Stimulated activated CD8-positive, alpha-beta memory T cell treated with anti-CD3 and anti-CD28 coated beads, Interleukin-7, amount 100 ng/mL, for 24 hours (primary cell): ENCODE results near the gene ZBTB4.

ENCODE experiments used
- DNase-seq: peaks from one replicate; pipeline ENCODE4 v3.0.0-alpha.2; 2020; ENCODE audit warnings: low read depth

The ZBTB4 gene

DNA sequence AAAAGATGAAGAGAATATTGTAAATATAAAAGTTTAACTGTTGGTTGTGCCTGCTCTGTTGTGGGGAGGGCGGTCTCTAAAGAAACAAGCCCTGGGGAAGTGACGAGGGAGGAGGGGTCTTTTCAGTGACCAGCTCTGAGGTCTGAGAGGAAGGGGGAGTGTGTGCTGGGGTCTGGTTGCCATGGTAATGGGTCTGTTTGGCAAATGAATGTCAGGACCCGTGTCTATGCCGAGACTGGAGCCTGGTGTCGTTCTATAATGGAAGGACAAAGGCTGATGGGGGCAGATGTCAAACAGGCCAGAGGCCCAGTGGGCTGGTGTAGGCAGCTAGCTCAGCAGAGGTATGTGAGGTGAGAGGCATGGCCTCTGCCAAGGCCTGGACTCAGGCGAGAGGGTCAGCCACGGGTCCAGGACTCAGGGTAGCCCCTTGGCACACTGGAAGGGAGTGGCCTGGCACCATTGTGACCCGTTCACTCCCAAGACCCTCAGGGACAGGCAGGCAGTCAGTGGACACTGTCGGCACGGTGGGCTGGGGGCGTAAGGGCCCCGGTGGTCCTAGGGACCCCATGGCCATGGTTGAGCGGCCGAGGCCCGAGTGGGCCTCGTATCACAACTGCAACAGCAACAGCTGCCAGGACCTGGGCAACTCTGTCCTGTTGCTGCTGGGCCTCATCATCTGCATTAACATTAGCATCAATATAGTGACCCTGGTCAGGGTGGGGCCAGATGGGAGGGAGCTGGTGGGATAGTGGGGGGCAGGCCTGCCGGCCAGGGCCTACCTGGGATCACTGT, 59.4 kb downstream of the ZBTB4 start, which contains the start of gene SPEM1:
Gene SPEM1 (plus strand): TSS at position 506 of the 792 bp plus-strand sequence. CDS start 61 bp downstream, at position 567.
- DNase-seq = no peak

DNA sequence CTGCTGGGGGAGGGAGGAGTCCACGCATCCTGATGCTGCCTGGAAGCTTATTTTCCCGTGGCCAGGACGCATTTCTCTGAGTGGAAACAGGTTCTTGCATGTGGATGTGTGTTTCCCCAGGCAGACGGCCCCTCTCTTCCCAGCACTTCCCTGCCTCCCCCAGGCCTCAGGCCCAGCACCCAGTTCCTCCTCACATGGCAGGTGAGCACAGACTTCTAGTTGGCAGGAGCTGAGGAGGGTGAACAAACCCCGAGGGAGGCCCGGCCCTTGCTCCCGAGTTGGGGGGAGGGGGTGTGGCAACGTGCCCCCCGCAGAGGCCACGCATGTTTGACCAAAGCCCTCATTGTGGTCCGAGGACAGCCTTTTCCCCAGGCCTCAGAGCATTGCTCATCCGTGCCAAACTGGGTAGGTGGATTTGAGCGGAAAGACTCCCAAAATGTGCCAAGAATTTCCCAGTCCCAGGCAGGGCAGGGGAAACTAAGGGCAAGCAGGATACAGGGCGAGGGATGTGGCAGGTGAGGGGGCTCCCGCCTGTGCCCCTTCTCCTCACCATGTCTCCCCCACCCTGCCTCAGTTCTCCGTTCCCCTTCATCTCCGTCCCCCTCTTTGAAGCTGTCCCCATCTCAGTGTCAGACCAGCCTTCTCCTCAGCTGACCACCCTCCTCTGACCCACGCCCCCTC, 60.8 kb downstream of the ZBTB4 start:
- no peak for DNase-seq

DNA sequence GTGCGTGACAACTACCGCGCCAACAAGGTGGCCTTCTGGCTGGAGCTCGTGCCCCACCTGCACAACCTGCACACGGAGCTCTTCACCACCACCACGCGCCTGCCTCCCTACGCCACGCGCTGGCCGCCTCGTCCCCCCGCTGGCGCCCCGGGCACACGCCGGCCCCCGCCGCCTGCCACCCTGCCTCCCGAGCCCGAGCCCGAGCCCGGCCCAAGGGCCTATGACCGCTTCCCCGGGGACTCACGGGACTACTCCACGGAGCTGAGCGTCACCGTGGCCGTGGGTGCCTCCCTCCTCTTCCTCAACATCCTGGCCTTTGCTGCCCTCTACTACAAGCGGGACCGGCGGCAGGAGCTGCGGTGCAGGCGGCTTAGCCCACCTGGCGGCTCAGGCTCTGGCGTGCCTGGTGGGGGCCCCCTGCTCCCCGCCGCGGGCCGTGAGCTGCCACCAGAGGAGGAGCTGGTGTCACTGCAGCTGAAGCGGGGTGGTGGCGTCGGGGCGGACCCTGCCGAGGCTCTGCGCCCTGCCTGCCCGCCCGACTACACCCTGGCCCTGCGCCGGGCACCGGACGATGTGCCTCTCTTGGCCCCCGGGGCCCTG, 62.3 kb downstream of the ZBTB4 start:
- DNase-seq = no peak

DNA sequence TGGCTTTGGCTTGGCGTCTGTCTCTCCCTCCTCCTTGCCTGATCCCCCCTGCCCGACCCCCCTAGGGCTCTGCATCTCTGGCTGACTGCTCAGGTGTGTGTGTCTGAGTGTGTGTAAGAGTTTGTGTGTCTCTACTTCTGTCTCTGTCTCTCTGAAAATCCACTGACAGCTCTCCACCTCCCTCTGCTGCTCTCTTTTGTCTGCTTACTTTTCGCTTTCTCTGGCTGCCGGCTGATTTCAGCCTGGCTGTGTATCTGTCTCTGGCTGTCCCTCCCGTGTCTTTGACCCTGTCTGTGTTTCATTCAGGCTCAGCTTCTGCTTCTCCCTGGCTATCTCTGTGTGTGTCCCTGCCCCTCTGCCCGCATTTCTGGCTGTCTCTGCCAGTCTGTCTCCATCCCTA, 63.1 kb downstream of the ZBTB4 start:
- DNase-seq = no peak

DNA sequence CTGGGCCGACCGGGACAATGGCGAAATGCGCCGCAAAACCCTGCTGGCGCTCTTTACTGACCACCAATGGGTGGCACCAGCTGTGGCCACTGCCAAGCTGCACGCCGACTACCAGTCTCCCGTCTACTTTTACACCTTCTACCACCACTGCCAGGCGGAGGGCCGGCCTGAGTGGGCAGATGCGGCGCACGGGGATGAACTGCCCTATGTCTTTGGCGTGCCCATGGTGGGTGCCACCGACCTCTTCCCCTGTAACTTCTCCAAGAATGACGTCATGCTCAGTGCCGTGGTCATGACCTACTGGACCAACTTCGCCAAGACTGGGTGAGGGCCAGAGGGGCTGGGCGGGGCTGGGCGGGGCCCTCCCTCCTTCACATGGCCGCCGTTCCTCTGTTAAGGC, 63.6 kb downstream of the ZBTB4 start:
- DNase-seq = no peak

DNA sequence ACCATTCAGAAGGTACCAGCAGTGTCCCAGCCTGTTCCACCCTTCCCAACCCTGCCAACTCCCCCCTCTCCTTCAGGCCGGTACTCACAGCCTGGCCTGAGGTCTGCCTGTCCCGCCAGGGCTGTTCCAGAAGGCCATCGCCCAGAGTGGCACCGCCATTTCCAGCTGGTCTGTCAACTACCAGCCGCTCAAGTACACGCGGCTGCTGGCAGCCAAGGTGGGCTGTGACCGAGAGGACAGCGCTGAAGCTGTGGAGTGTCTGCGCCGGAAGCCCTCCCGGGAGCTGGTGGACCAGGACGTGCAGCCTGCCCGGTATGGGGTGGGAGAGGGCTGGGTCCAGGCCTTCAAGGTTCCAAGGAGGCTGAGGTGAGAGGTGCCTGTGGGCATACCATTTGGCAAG, 64.6 kb downstream of the ZBTB4 start:
- no peak for DNase-seq

DNA sequence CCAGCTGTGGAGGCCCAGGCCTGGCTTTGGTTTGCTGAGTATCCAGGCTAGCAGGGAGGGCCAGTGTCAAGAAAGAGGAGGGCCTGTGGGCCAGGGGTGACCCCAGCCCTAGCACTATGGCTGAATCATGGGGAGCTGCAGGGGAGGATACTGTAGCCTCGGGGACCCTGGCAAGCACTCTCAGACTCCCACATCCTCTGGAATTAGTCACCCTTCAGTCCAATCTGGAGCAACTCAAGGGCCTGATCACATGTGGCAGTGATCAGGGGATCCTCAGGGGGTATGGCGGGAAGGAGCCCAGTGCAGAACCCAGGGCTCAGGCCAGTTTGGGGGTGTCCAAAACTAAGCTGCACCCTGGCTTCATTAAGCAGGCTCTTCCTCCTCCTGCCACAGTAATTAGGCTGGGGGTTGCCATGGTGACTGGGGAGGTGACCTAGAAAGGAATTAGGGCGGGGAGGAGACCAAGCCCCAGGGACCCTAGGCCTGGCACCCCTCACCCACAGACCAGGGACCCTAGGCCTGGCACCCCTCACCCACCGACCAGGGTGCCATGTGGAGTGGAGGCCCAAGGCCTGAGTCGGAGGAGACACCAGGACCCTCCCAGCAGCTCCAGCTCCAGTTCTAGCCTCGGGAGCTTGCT, 66.0 kb downstream of the ZBTB4 start:
- no peak for DNase-seq

DNA sequence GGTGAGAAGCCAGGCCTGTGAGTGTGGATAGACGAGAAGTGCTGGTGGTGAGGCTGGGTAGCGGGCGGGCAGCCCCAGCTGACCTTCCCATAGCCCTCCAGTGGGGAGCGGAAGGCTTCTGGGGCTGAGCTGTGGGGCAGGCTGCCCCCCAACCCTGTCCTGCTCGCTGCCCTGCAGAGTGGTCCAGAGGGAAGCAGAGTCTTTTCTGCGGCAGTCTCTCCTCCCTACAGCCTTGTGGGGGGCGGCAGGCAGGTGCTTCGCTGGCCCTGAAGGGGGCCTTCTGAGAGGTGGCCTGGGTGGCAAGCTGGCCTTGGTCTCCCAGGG, 68.0 kb downstream of the ZBTB4 start:
- no peak for DNase-seq

DNA sequence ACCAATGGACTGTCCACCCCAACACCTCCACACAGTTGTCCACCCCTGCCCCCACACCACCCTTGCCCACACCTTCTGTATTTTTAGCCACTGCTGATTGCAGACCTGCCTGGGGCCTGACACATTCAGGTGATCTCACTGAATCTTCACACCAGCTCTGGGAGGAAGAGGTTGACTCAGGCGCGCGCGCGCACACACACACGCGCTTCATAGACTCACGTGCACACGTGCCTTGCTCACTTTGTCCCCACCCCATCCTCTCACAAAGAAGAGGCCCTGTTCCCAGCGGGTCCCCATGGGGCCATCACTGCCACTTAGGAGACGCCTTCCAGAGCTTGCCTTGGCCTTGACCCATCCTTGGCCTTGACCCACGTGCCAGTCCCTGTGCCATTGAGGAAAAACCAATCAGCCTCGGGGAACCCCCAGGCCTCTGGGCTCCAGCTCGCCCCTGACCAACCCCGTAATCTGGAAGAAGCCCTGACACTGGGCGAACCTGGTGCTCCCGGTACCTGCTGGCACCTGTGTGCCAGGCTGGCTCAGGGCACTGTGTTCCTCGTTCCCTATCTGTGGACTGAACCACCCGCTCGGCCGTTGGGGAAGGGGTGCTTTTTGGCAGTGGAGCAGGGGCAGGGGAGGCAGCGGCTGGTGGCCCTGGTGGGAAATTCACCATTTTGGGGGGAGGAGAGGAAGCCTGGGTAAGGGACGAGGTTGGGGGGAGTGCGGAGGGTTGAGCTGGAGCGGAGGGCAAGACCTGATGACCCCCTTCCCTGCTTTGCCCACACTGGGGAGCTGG, 68.6 kb downstream of the ZBTB4 start:
- DNase-seq = no peak

DNA sequence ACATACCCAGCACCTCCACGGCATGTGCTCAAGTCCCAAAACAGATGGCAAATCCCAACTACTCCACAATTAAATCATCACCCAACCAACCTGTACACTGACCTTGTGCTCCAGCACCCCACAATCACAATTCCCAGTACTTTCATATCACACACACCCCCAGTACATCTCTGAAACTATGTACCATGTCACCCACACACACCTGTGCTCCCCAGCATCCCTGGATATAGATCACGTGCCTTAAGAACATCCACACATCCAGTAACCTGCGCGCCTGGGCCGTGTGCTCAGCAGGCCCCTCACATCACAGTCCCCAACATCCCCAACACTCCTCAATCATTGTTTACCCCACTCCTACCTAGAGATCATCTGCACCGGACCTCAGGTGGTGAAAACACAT, 69.7 kb downstream of the ZBTB4 start:
- no peak for DNase-seq
